Measurements from ENCODE around the gene MDH2.
"Not testable (repeated sequence)": the region's sequence is repeated elsewhere in the genome, so short reads cannot be mapped to it uniquely, and the experiment has no call there.

GRCh38 chr7:76087362-76087791 lies 39.5 kb downstream of the MDH2 start:
- TF ChIP-seq, protein P1, sequence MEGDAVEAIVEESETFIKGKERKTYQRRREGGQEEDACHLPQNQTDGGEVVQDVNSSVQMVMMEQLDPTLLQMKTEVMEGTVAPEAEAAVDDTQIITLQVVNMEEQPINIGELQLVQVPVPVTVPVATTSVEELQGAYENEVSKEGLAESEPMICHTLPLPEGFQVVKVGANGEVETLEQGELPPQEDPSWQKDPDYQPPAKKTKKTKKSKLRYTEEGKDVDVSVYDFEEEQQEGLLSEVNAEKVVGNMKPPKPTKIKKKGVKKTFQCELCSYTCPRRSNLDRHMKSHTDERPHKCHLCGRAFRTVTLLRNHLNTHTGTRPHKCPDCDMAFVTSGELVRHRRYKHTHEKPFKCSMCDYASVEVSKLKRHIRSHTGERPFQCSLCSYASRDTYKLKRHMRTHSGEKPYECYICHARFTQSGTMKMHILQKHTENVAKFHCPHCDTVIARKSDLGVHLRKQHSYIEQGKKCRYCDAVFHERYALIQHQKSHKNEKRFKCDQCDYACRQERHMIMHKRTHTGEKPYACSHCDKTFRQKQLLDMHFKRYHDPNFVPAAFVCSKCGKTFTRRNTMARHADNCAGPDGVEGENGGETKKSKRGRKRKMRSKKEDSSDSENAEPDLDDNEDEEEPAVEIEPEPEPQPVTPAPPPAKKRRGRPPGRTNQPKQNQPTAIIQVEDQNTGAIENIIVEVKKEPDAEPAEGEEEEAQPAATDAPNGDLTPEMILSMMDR (IDR thresholded peaks at IDR 0.05): not testable (repeated sequence)
- TF ChIP-seq POLR2AphosphoS5, POLR2A (IDR thresholded peaks at IDR 0.05): not testable (repeated sequence)

Measured in suprapubic skin (tissue), 4 donors.